SU-DHL-6 (cell line): ENCODE measurements around the gene COG1.
"Not testable (repeated sequence)": the region's sequence is repeated elsewhere in the genome, so short reads cannot be mapped to it uniquely, and the experiment has no call there.

Source experiments
- H2AFZ ChIP-seq: fragments of 200-600 bp; sonication (generic); 2 replicates; pipeline ENCODE4 v1.6.1; 2014; ENCODE audit warnings: low read depth, mild to moderate bottlenecking, moderate library complexity, mixed read lengths, antibody characterized with exemption, low read length; ENCODE audit not compliant: severe bottlenecking
- H3F3A ChIP-seq: fragments of 200-600 bp; shearing (Covaris generic); 2 replicates; pipeline ENCODE4 v1.6.0; 2016; ENCODE audit warnings: antibody characterized with exemption, mild to moderate bottlenecking; ENCODE audit not compliant: insufficient read depth
- H3K27ac ChIP-seq: fragments of 200-600 bp; sonication (generic); 2 replicates; pipeline ENCODE4 v1.5.1; 2016; ENCODE audit warnings: low read depth, mild to moderate bottlenecking, low read length, moderate library complexity, mixed read lengths
- H3K27me3 ChIP-seq: fragments of 200-600 bp; sonication (generic), shearing (Covaris generic); 2 replicates; pipeline ENCODE4 v1.6.0; 2014; ENCODE audit warnings: mild to moderate bottlenecking, low read length
- H3K36me3 ChIP-seq: fragments of 200-600 bp; sonication (generic); 2 replicates; pipeline ENCODE4 v1.6.1; 2014; ENCODE audit warnings: mild to moderate bottlenecking, low read length, mixed read lengths
- H3K4me2 ChIP-seq: fragments of 300-600, 200-600 bp; shearing (Covaris generic), sonication (generic); 2 replicates; pipeline ENCODE4 v1.6.0; 2014; ENCODE audit warnings: low read length, low read depth, mild to moderate bottlenecking; ENCODE audit not compliant: poor library complexity, severe bottlenecking
- H3K4me3 ChIP-seq: fragments of 200-600 bp; sonication (generic); 2 replicates; pipeline ENCODE4 v1.5.1; 2014; ENCODE audit warnings: antibody characterized with exemption, low read length, mild to moderate bottlenecking, mixed read lengths; ENCODE audit not compliant: insufficient read depth, poor library complexity, severe bottlenecking
- H3K79me2 ChIP-seq: fragments of 200-600 bp; sonication (generic); 2 replicates; pipeline ENCODE4 v1.6.1; 2014; ENCODE audit warnings: mild to moderate bottlenecking, low read length, moderate library complexity; ENCODE audit not compliant: insufficient read depth
- H3K9ac ChIP-seq: fragments of 200-600 bp; sonication (generic); 2 replicates; pipeline ENCODE4 v1.7.0; 2014; ENCODE audit warnings: mild to moderate bottlenecking, low read length
- H3K9me2 ChIP-seq: fragments of 200-600 bp; sonication (generic); replicated peaks from 2 replicates; pipeline ENCODE4 v1.6.1; 2014; ENCODE audit warnings: low read length; ENCODE audit not compliant: insufficient read depth
- H3K9me3 ChIP-seq: fragments of 200-600 bp; sonication (generic); 2 replicates; pipeline ENCODE4 v1.6.1; 2014; ENCODE audit warnings: low read length, mixed read lengths; ENCODE audit not compliant: insufficient read depth
- H4K20me1 ChIP-seq: fragments of 200-600 bp; sonication (generic); 2 replicates; pipeline ENCODE4 v1.6.1; 2014; ENCODE audit warnings: low read depth, mild to moderate bottlenecking, antibody characterized with exemption, low read length, moderate library complexity, mixed read lengths
- CTCF ChIP-seq: fragments of 200-600 bp; sonication (generic); IDR thresholded peaks from one replicate; pipeline ENCODE4 v1.5.1; 2017; ENCODE audit warnings: antibody characterized with exemption, mild to moderate bottlenecking, low read length, moderate library complexity; ENCODE audit not compliant: insufficient read depth, poor library complexity, severe bottlenecking
- EZH2phosphoT487 ChIP-seq: fragments of 200-600 bp; sonication (generic), shearing (Covaris generic); conservative IDR thresholded peaks from 2 replicates; pipeline ENCODE4 v1.6.1; 2018; ENCODE audit warnings: mild to moderate bottlenecking, antibody characterized with exemption, low read length, moderate library complexity, mixed read lengths

The COG1 gene

DNA sequence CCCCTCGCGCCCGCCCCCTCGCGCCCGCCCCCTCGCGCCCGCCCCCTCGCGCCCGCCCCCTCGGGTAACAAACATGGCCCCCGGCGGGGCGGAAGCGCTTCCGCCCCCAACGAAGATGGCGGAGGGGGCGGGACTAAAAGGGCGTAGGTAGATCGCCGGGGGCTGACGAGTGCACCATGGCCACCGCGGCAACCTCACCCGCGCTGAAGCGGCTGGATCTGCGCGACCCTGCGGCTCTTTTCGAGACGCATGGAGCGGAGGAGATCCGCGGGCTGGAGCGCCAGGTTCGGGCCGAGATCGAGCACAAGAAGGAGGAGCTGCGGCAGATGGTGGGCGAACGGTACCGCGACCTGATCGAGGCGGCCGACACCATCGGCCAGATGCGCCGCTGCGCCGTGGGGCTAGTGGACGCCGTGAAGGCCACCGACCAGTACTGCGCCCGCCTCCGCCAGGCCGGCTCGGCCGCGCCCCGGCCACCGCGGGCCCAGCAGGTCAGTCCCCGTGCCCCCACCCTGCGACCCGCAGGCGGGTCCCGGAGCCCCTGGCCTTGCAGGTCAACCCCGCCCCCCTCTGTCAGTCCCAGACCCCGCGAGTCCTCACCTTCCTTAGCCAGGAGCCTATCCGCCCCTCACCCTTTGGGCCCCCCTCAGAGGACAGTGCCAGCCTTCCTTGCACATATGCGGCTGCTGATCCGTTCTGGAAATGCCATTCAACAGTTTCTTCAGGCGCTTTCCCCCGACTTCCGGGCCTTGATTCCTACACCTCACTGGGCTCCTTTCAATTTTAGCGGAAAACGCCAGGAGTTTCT is at the start of gene COG1:
Gene COG1 (plus strand): TSS at position 162 of the 808 bp plus-strand sequence. CDS start 15 bp downstream, at position 177.
- H2AFZ ChIP-seq = peak within 1 kb of the TSS; percentile 67
- peaks cover 27% of the 10 kb centered on the region for H3K79me2 ChIP-seq
- H3K36me3 ChIP-seq = no peaks in the 10 kb centered on the region; the same call in 1 of the 2 replicates
- TF ChIP-seq EZH2phosphoT487 = no peak
- no peak for TF ChIP-seq CTCF
- H3K4me3 ChIP-seq = peak within 1 kb of the TSS; percentile 94
- H4K20me1 ChIP-seq = no peaks in the 10 kb centered on the region
- H3K9me2 ChIP-seq = no peaks in the 10 kb centered on the region
- peaks cover 5% of the 10 kb centered on the region; the same call in 1 of the 2 replicates for H3F3A ChIP-seq
- H3K9me3 ChIP-seq = no peaks in the 10 kb centered on the region
- H3K27ac ChIP-seq = peak within 1 kb of the TSS; percentile 86
- peak within 1 kb of the TSS; percentile 95 for H3K4me2 ChIP-seq
- H3K27me3 ChIP-seq = no peaks in the 10 kb centered on the region
- H3K9ac ChIP-seq = peak within 1 kb of the TSS; percentile 92

DNA sequence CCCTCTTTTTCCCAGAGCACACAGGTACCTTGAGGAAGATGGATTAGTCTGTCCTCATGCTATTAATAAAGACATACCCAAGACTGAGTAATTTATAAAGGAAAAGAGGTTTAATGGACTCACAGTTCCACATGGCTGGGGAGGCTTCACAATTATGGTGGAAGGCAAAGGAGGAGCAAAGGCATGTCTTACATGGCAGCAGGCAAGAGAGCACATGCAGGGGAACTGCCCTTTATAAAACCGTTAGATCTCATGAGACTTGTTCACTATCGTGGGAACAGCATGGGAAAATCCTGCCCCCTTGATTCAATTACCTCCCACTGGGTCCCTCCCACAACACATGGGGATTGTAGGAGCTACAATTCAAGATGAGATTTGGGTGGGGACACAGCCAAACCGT is 48.6 kb upstream of the COG1 start:
- not testable (repeated sequence) for H4K20me1 ChIP-seq, H3K9me2 ChIP-seq, H3K4me2 ChIP-seq, H3K4me3 ChIP-seq, H3K9ac ChIP-seq, H2AFZ ChIP-seq, H3K27ac ChIP-seq, H3K79me2 ChIP-seq, H3K9me3 ChIP-seq, H3F3A ChIP-seq, H3K27me3 ChIP-seq, H3K36me3 ChIP-seq

GRCh38 chr17:73145641-73146040 is 47.2 kb upstream of the COG1 start:
- Histone ChIP-seq H2AFZ (no peak overlapping the region), H3K9me2 (no peaks in the 10 kb centered on the region), H3F3A (no peaks in the 10 kb centered on the region), H3K9me3 (no peaks in the 10 kb centered on the region), H3K4me3 (no peak overlapping the region), H3K27ac (no peak overlapping the region), H3K36me3 (no peaks in the 10 kb centered on the region), H3K79me2 (no peaks in the 10 kb centered on the region), H3K9ac (no peak overlapping the region), H3K4me2 (no peak overlapping the region), H3K27me3 (0 out of 2 replicates have a peak, but pooled peaks cover under 1% of the 10 kb centered on the region), H4K20me1 (no peaks in the 10 kb centered on the region)
- TF ChIP-seq CTCF (no peak), EZH2phosphoT487 (no peak)

GRCh38 chr17:73147791-73148190 is 45.1 kb upstream of the COG1 start:
- not testable (repeated sequence) for H3K9ac ChIP-seq, H3K4me2 ChIP-seq, H3K9me3 ChIP-seq, H3F3A ChIP-seq, H3K27me3 ChIP-seq, H3K79me2 ChIP-seq, H2AFZ ChIP-seq, H3K9me2 ChIP-seq, H3K4me3 ChIP-seq, H3K36me3 ChIP-seq, H4K20me1 ChIP-seq, H3K27ac ChIP-seq
